Measurements from ENCODE around the gene PLCB4.

The PLCB4 gene

DNA sequence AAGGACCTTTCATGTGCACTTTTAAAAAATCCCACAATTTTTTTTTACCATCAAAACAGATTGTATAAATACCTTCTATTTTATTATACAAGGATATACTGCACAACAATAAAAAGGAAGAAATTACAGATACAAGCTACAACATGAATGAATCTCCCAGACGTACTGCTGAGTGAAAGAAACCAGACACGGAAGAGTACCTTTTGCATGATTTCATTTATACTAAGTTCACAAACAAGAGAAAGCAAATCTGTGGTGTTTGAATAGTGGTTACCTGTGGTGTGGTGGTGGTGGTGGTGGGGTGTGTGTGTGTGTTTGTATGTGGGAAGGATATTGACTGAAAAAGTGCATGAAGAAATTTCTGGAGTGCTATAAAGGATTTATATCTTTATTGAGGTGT lies 6.8 kb upstream of the PLCB4 start:
- no peak for DNase-seq

GRCh38 chr20:9066191-9066590 lies 2.7 kb upstream of the PLCB4 start:
- DNase-seq: no peak

DNA sequence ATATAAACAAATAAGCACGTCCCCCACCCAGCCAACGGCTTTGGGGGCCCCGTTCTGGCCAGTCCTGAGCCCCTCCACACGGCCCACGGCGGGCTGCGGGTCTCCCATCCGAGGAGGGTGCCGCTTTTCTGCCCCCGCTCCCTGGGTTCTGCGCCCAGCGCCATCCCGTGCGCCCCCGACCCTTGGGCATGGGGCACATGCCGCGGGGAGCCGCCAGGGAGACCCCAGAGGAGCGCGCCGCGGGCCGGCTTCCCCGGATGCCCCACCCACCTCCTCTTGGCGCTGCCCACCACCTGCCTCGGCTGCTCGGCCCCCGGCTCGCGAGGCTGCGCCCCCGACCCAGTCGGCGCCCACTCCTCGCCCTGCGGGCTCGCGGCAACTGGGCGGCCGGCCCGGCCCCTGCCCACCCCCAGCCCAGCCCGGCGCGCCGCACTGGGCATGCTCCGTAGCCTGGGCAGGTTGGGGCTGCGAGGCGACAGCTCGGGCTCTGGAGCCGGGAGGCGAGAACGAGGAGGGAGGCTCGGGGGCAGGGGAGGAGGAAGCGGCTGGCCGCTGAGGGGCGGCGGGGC lies 570 bp upstream of the PLCB4 start:
- peak; percentile 42 for DNase-seq

DNA sequence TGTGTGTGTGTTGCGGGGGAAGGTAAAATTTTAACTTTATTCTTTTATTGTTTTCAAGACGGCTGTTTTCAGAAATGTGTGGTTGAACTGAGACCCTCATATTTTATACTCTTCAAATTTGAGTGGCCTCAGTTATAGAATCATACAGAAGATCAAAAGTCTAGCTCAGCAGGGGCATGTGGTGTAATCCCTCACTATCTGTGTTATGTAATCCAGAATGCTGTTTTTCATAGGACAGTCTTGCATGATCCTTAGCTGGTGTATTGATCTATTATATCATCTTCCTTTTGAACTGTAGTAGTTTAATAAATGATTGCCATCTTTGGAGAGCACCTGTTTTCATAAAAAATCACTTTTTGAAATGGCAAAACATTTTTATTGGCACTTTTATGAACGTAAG lies 1.4 kb downstream of the PLCB4 start:
- DNase-seq: no peak

DNA sequence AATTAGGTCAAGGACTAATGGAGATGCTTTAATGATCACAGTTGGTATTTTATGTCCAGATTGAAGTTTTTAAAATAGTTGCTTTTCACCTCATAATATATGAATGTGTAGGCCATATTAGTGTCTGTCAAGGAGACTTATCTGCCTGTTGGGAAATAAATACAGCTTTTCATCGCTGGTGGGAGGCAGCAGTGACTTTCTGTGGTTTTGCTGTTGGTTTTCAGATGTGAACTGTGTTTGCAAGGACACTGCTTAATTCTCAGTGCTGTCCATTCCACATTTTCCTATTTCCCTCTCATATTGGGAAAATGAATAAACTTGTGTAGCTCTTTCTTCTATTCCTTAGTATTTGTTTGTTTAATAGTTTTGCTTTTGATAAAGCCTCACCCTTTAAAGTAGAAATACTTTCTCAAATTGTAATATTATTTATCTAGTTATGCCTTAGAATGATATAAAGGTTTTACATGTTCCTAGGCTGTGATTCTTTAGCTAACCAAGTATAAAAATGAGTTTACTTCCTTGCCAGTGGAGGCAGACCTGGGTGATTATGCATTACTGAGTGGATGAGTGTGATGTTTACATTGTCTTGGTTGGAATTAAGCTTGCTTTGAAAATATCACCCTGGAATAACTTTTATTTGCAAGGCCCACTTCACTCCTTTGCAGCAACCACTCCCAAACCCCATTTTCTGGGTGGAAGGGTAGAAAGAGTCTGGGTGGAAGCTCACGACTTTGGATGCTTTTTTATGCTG lies 3.3 kb downstream of the PLCB4 start:
- no peak for DNase-seq

DNA sequence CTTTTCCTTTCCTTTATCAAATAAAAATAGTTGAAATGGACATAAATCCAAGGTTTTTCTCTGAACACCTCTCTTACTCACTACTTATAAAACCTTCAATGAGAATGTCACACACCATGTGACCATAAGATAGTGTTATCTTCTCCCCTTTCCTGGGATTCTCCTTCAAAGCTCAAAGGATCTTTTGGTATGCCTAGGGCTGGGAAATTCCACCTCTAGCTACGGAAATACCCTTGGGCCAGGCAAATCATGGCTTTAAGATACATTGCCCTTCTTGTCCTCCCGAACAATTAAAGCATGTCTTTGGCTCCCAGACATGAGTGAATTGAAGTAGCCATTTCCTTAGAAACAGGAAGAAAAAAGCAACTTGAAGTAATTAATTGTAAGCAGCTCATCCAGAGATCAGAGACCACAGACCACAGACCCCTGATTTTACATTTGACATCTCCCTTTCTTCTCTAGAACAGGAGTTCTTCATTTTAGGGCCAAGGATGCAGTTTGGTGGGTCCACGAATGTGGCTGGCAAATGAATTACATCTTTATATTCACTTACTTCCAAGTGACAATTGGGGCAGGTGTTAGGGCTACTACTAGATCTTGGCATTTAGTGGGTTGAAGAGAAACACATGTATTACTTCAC lies 4.1 kb downstream of the PLCB4 start:
- no peak for DNase-seq

DNA sequence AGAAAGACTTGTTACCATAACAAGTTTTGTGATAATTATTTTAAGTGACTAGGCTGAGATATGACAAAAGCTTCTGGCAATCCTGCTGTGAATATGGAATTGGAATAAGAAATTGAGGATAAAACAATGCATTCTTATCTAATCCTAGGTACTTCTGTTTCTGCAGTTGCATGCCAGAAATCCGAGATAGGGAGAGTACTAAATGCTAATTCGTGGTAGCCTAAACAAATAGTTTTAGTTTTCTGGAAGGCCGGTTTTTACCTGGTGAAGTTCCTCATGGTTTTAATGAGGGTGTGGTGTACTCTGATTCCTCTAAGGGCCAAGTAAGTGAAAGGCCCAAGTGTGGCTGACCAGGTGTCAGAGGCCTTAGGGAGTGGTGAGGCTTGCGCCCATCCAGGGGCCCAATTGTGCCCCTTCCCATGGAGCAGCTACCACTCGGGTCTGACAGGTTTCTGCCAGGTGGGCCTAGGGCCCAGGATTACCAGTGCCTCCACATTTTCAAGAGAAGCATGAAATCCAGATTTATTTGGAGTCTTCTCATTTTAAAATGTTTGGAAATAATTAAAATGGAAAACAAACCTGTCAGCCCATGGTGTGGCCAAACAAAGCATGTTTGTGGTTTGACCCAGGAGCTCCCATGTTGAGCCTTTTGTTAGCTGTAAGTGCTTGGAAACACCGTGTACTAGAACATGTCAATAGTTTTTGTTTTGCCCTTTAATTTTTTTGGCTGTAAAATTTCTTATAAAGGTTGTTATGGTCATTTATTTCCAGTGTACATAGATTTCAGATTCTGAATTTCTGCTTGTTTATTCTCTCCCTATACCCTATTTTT lies 6.6 kb downstream of the PLCB4 start:
- no peak for DNase-seq

- DNase-seq: no peak
Measured at GRCh38 chr20:9076440-9076839, 7.6 kb downstream of the PLCB4 start.

- no peak for DNase-seq
Measured at GRCh38 chr20:9078826-9079731, 10.2 kb downstream of the PLCB4 start.

GRCh38 chr20:9081423-9081966 lies 12.6 kb downstream of the PLCB4 start:
- no peak for DNase-seq

DNA sequence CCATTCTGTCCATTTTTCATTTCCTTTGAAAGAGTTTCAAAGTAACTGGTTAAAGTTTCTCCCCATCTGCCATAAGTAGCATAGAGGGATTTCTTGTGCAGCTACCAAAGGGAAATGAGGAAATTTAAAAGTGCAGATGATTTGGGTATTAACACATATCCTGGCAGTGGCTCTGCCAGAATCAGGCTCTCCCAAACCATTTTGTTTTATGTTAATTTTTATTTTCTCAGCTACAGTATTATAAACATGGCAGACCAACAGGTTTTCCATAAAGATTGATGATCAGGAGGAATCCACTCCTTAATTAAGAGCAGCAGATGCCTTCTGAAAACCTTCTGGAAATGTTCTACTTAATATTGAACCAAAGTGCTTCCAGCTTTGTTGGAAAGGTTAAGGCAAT lies 13.9 kb downstream of the PLCB4 start:
- DNase-seq: no peak

DNA sequence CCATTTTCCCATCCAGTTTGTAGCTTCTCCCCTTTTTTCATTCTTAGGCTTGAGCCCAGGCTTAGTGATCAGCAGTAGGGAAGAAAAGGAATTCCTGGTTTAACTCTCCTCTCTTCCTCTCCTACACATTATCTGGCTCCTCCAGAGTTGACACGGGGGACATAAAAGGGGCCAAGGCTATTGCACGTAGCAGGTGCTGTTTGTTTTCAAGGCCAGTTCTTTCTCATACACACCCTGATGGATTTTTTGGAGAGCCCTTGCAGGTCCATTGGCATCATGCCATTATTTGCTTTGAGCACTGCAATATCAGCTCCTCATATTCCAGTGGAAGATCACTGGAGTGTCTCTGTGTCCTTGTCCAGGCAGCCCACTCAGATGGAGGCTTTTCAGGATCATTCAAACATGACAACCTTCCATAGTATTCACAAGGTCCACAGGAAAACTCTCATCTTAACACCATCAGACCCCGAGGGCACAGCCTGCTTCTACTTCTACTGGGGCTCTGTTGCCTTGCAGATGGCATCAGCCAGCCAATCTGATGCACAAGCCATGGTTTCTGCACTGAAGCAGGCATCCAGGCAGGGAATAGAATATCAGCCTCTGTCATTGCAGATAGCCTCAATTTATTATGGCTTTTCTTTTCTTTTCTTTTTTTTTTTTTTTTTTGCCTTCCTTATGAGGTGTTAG lies 18.8 kb downstream of the PLCB4 start:
- peak; percentile 32 for DNase-seq

DNA sequence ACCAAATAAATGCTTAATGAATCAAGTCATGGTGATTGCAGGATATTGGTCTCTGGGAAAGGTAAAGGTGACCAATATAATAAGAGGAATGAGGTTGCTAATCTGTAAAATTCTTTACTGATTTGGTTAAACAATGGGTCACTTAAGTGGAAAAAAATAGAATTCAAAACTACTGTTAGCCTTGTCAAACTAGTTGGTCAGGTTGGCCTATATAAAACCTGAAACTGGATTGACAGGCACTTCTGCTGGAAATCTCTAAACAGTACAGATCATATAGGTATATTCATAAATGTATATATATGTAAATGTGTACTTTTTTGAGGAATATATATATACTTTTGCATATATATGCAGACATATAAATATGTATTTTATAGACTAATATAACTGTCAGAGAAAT lies 19.7 kb downstream of the PLCB4 start:
- no peak for DNase-seq

- no peak for DNase-seq
Measured at GRCh38 chr20:9092113-9092512, 23.2 kb downstream of the PLCB4 start.

- DNase-seq: no peak
Measured at GRCh38 chr20:9092655-9093054, 23.8 kb downstream of the PLCB4 start.

- DNase-seq: no peak
Measured at GRCh38 chr20:9093218-9093957, 24.5 kb downstream of the PLCB4 start.

DNA sequence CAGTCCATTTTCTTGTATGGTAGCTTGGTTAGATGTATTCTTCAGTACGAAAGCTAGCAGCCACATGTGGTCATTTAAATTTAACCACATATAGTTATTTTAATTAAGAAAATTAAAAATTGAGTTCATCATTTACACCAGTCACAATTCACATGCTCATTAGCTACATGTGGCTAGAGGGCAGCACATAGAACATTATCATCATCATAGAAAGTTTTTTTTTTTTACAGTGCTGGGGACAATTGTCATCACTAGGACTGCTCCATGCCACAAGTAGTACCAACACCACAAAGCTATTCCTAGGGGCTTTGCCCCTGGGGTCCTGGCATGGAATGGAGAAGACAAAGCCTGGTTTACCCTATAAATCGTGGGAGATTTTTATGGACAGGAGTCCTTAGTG lies 30.5 kb downstream of the PLCB4 start:
- no peak for DNase-seq

- no peak for DNase-seq
Measured at GRCh38 chr20:9100691-9101090, 31.8 kb downstream of the PLCB4 start.

- no peak for DNase-seq
Measured at GRCh38 chr20:9102456-9102855, 33.6 kb downstream of the PLCB4 start.

GRCh38 chr20:9103955-9104354 lies 35.1 kb downstream of the PLCB4 start:
- DNase-seq: peak; percentile 78

- DNase-seq: no peak
Measured at GRCh38 chr20:9108260-9108659, 39.4 kb downstream of the PLCB4 start.
